DMS 273 treated with DMSO at 0.1 percent for 48 hours (cell line): ENCODE measurements around the gene PRSS50.
"Not testable (repeated sequence)": the region's sequence is repeated elsewhere in the genome, so short reads cannot be mapped to it uniquely, and the experiment has no call there.

Source experiments
- DNase-seq: peaks from one replicate; lab custom pipeline; 2025; lab: John Stamatoyannopoulos, UW

The PRSS50 gene

GRCh38 chr3:46708401-46709156 lies 9.1 kb downstream of the PRSS50 start:
- no peak for DNase-seq

GRCh38 chr3:46707601-46708011 lies 10.1 kb downstream of the PRSS50 start:
- DNase-seq = no peak

GRCh38 chr3:46706771-46707582 lies 10.7 kb downstream of the PRSS50 start:
- no peak for DNase-seq

GRCh38 chr3:46705751-46706552 lies 11.7 kb downstream of the PRSS50 start:
- DNase-seq = no peak

GRCh38 chr3:46705022-46705530 lies 12.6 kb downstream of the PRSS50 start:
- DNase-seq = no peak

- not testable (repeated sequence) for DNase-seq
Observed at GRCh38 chr3:46704346-46704745, 13.3 kb downstream of the PRSS50 start.

- DNase-seq = no peak
Observed at GRCh38 chr3:46703013-46703520, 14.6 kb downstream of the PRSS50 start.

GRCh38 chr3:46702246-46703012 lies 15.2 kb downstream of the PRSS50 start:
- no peak for DNase-seq

GRCh38 chr3:46701181-46701939 lies 16.3 kb downstream of the PRSS50 start, which contains the start of gene TMIE:
TMIE (plus strand) TSS chr3:46701392; CDS start chr3:46701488, 96 bp downstream.
- DNase-seq = no peak

GRCh38 chr3:46700772-46701171 lies 16.9 kb downstream of the PRSS50 start:
- DNase-seq = no peak

- no peak for DNase-seq
Observed at GRCh38 chr3:46699676-46700523, 17.8 kb downstream of the PRSS50 start.

GRCh38 chr3:46695962-46696894 lies 21.4 kb downstream of the PRSS50 start:
- no peak for DNase-seq

- DNase-seq = no peak
Observed at GRCh38 chr3:46695177-46695961, 22.3 kb downstream of the PRSS50 start.

GRCh38 chr3:46694520-46694919 lies 23.1 kb downstream of the PRSS50 start:
- DNase-seq = no peak

GRCh38 chr3:46693892-46694226 lies 23.8 kb downstream of the PRSS50 start:
- no peak for DNase-seq

GRCh38 chr3:46693038-46693891 lies 24.4 kb downstream of the PRSS50 start, which contains the start of gene ALS2CL:
ALS2CL (minus strand) TSS chr3:46693679; CDS start chr3:46689440, 4,239 bp downstream.
- no peak for DNase-seq
